HFFc6 (cell line): Measurements from ENCODE around the gene ERICH6. TPM values are rescaled to one million over a fixed set of nuclear protein-coding genes. Genes with fewer than 3 reads are reported as not detected.

ENCODE experiments used
- DNase-seq: peaks from one replicate; pipeline ENCODE4 v3.0.0-alpha.2; 2018
- H3K27ac Mint-ChIP-seq: 2 replicates; pipeline ENCODE4 v1.8.0; 2020; ENCODE audit warnings: mild to moderate bottlenecking, mixed read lengths
- H3K27me3 Mint-ChIP-seq: 2 replicates; pipeline ENCODE4 v1.8.0; 2021; ENCODE audit warnings: mild to moderate bottlenecking, moderate library complexity, mixed read lengths; ENCODE audit not compliant: insufficient read depth
- H3K36me3 Mint-ChIP-seq: 2 replicates; pipeline ENCODE4 v1.8.0; 2021; ENCODE audit warnings: low read depth, mixed read lengths
- H3K4me1 Mint-ChIP-seq: 2 replicates; pipeline ENCODE4 v1.8.0; 2020; ENCODE audit warnings: low read depth, mixed read lengths
- H3K4me3 Mint-ChIP-seq: 2 replicates; pipeline ENCODE4 v1.8.0; 2020; ENCODE audit warnings: mild to moderate bottlenecking, moderate library complexity, mixed read lengths
- H3K9me3 Mint-ChIP-seq: 2 replicates; pipeline ENCODE4 v1.8.0; 2020; ENCODE audit warnings: mild to moderate bottlenecking, mixed read lengths
- total RNA-seq, 6 experiments: library from RNA; stranded (reverse); fragmentation: NEBNext Ultra II Directional; extraction: Animal tissue kit (Norgen Biotek cat#: 25700); gene quantifications; 2 replicates in 1 of 6; 3 replicates in 5 of 6; pipeline ENCODE4 v1.2.3, GENCODE V29; 2021
- TF ChIP-seq, protein P1 (sequence below): fragments of 200-600 bp; sonication (generic); IDR thresholded peaks from 2 replicates; pipeline ENCODE4 v1.5.0; 2021; ENCODE audit warnings: antibody characterized with exemption, mild to moderate bottlenecking

ERICH6 gene
- total RNA-seq, 6 experiments from 2014 or later: 0.30 TPM; not detected in 5

DNA sequence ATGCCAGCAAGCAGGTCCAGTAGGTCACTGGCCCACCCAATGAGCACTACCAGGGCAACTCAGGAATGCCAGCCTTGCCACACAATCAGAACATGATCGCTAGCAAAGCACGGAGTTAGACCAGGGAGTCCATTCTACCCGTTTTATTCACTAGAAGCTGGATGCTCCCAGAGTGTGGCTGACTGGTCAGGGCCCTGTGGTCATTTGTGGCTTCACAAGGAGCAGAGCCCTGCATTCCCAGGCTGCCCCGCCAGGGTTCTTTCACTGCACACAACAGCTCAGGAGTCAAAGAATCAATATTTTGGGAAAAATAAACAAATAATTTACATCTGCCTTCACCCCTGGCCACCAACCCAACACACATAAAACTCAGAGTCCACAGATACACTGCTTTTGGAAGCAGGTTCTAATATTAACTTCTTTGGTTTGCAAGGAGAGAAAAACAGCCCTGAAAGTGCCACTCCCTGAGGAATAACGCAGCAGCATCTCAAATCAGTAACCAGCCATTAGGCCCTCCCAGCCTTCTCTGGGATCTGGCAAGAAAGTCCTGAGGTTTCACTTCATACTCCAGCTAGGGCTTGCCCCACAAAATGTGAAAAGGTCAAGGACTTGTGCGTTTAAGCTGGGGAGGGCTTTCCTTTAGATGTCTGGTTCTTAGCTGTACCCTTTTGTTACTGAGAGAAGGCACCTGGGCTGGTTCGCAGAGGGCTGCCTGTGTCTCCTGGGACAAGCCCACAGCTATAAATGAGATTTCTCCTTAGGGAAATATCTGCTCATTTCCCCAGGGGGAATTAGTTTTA lies 43.3 kb upstream of the ERICH6 start:
- no peak overlapping the region for H3K4me3 Mint-ChIP-seq
- H3K4me1 Mint-ChIP-seq: peaks cover 71% of the 10 kb centered on the region
- H3K27ac Mint-ChIP-seq: peak overlapping the region; percentile 36; the same call in 1 of the 2 replicates
- TF ChIP-seq, protein P1, sequence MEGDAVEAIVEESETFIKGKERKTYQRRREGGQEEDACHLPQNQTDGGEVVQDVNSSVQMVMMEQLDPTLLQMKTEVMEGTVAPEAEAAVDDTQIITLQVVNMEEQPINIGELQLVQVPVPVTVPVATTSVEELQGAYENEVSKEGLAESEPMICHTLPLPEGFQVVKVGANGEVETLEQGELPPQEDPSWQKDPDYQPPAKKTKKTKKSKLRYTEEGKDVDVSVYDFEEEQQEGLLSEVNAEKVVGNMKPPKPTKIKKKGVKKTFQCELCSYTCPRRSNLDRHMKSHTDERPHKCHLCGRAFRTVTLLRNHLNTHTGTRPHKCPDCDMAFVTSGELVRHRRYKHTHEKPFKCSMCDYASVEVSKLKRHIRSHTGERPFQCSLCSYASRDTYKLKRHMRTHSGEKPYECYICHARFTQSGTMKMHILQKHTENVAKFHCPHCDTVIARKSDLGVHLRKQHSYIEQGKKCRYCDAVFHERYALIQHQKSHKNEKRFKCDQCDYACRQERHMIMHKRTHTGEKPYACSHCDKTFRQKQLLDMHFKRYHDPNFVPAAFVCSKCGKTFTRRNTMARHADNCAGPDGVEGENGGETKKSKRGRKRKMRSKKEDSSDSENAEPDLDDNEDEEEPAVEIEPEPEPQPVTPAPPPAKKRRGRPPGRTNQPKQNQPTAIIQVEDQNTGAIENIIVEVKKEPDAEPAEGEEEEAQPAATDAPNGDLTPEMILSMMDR: no peak
- no peak for DNase-seq
- H3K27me3 Mint-ChIP-seq: no peaks in the 10 kb centered on the region; the same call in 1 of the 2 replicates
- peaks cover 18% of the 10 kb centered on the region; the same call in 1 of the 2 replicates for H3K36me3 Mint-ChIP-seq
- no peaks in the 10 kb centered on the region for H3K9me3 Mint-ChIP-seq

DNA sequence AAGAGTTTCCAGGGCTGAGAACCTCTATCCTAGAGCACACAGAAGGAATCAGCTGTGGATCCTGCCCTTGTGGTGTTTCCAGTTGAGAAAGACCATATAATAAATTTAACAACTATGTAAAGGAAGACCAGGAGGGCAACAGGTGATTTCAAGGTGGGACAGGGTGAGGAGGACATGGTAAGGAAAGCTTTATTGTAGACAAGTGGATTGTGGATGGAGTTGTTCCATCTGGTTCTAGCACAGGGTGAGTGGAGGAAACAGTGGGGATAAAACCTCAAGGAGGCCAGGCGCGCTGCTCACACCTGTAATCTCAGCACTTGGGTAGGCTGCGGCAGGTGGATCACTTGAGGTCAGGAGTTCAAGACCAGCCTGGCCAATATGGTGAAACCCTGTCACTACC lies 42.1 kb upstream of the ERICH6 start:
- H3K27ac Mint-ChIP-seq: no peak overlapping the region

DNA sequence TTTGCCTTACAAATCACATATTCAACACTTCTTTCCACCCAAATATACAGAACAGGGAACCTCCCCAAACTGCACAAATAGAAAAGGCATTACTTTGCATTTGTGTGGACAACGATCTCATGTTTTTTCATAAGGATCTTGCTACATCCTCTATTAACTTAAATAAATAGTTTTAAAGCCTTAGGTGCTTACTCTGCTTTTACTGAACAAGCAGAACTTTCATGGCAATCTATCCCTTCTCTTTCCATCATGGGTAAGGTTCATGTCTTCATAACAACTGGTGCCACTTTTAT lies 41.1 kb upstream of the ERICH6 start:
- peaks cover 2% of the 10 kb centered on the region for H3K27me3 Mint-ChIP-seq
- peak overlapping the region; percentile 47; the same call in 1 of the 2 replicates for H3K27ac Mint-ChIP-seq
- H3K9me3 Mint-ChIP-seq: no peaks in the 10 kb centered on the region
- DNase-seq: no peak
- TF ChIP-seq, protein P1: no peak
- H3K4me1 Mint-ChIP-seq: peaks cover 51% of the 10 kb centered on the region
- peak overlapping the region; percentile 2; the same call in 1 of the 2 replicates for H3K4me3 Mint-ChIP-seq
- H3K36me3 Mint-ChIP-seq: peaks cover 16% of the 10 kb centered on the region; the same call in 1 of the 2 replicates

More for the DNA sequence above, 42.1 kb upstream of the ERICH6 start:
- no peaks in the 10 kb centered on the region for H3K9me3 Mint-ChIP-seq
- no peak overlapping the region for H3K4me3 Mint-ChIP-seq
- no peak for DNase-seq
- H3K36me3 Mint-ChIP-seq: peaks cover 22% of the 10 kb centered on the region; the same call in 1 of the 2 replicates
- H3K27me3 Mint-ChIP-seq: peaks cover 2% of the 10 kb centered on the region
- H3K4me1 Mint-ChIP-seq: peaks cover 61% of the 10 kb centered on the region
- TF ChIP-seq, protein P1: no peak

DNA sequence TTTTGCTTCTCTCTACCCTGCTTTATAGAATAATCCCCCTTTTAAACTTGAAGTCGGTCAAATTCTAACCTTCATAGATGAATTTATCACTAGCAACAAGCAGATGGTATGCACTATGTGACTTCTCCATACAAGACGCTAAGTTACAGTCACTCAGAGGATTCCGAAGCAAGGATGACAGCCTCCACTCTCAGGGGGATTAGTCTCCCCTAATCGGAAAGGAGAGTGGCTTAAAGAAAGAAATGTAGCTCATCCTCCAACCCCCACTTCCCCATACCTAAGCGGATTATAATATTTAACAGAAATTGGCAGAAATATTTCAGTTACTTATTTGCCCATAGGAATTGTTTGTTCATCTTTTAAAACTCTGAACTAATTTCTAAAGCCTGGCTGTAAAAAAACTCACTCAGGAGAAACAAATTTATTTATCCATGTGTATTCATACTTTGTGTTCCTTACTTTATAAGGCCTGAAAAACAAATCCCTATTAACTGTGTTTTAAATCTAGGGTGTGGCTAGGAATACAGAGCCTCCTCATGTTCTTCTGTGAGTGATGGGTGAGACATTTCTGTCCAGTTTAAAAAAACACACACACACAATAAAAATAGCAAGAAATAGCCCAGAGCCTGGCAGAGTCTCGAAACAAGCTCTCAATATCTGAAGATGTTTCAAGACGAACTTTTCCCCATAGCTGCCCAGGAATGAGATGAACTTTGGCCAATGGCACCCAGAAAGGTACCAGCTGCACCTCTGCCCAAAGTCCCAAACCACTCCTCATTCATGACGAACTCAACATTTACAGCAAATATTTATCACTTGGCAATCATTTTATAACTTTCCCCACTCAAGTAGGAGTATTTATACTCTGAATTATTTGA lies 40.6 kb upstream of the ERICH6 start:
- peaks cover 16% of the 10 kb centered on the region; the same call in 1 of the 2 replicates for H3K36me3 Mint-ChIP-seq
- H3K4me3 Mint-ChIP-seq: peak overlapping the region; percentile 2; the same call in 1 of the 2 replicates
- DNase-seq: no peak
- H3K27ac Mint-ChIP-seq: peak overlapping the region; percentile 61
- H3K9me3 Mint-ChIP-seq: no peaks in the 10 kb centered on the region
- peaks cover 2% of the 10 kb centered on the region for H3K27me3 Mint-ChIP-seq
- TF ChIP-seq, protein P1: no peak
- H3K4me1 Mint-ChIP-seq: peaks cover 50% of the 10 kb centered on the region

DNA sequence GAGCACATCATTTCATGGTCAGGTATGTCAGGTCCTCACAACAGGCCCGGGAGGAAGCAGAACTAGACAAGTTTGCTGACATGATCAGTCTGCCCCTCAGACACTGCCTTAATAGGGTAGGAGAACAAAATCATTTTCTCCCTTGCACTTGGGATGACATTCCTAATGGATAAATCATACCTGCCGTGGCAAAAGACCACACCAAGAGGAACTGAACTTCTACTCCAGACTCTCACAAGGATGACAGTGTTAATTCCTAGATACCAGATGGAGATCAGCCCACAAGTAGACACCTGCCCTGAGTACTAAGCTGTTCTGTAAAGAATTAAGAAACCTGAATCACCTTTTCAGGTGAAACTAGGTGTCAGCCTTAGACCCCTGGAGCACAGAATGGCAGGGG lies 39.8 kb upstream of the ERICH6 start:
- TF ChIP-seq, protein P1: no peak
- H3K27me3 Mint-ChIP-seq: peaks cover 2% of the 10 kb centered on the region
- no peak overlapping the region for H3K4me3 Mint-ChIP-seq
- no peaks in the 10 kb centered on the region for H3K9me3 Mint-ChIP-seq
- peaks cover 16% of the 10 kb centered on the region; the same call in 1 of the 2 replicates for H3K36me3 Mint-ChIP-seq
- peaks cover 45% of the 10 kb centered on the region for H3K4me1 Mint-ChIP-seq
- peak overlapping the region; percentile 61 for H3K27ac Mint-ChIP-seq
- DNase-seq: peak; percentile 32
